ENCODE results near the gene VANGL1.

GRCh38 chr1:115654125-115654524, 12.4 kb downstream of the VANGL1 start:
- TF ChIP-seq, protein P1, sequence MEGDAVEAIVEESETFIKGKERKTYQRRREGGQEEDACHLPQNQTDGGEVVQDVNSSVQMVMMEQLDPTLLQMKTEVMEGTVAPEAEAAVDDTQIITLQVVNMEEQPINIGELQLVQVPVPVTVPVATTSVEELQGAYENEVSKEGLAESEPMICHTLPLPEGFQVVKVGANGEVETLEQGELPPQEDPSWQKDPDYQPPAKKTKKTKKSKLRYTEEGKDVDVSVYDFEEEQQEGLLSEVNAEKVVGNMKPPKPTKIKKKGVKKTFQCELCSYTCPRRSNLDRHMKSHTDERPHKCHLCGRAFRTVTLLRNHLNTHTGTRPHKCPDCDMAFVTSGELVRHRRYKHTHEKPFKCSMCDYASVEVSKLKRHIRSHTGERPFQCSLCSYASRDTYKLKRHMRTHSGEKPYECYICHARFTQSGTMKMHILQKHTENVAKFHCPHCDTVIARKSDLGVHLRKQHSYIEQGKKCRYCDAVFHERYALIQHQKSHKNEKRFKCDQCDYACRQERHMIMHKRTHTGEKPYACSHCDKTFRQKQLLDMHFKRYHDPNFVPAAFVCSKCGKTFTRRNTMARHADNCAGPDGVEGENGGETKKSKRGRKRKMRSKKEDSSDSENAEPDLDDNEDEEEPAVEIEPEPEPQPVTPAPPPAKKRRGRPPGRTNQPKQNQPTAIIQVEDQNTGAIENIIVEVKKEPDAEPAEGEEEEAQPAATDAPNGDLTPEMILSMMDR (IDR thresholded peaks at IDR 0.05; ENCODE audit: low read depth, low read length, missing input control) = no peak
- TF ChIP-seq RAD21 (IDR thresholded peaks at IDR 0.05) (no peak), TAF1 (conservative IDR thresholded peaks at IDR 0.05) (no peak), GABPA (IDR thresholded peaks at IDR 0.05 in 1 of 2, conservative IDR thresholded peaks at IDR 0.05 in 1 of 2) (no peak), EGR1 (IDR thresholded peaks at IDR 0.05; ENCODE audit: low read depth in 2 of 2) (no peak)

All from liver (tissue), 3 donors.